ENCODE measurements around the gene GAGE13. TPM values are rescaled to one million over a fixed set of nuclear protein-coding genes. Genes with fewer than 3 reads are reported as not detected.
"Not testable (repeated sequence)": the region's sequence is repeated elsewhere in the genome, so short reads cannot be mapped to it uniquely, and the experiment has no call there.

Gene GAGE13
- total RNA-seq, 2 donors from 2014 or later = not detected

GRCh38 chrX:49287665-49288064 lies 43.7 kb upstream of the GAGE13 start:
- no peak overlapping the region for H3K4me3 ChIP-seq
- H3K4me1 ChIP-seq (replicated peaks) = no peaks in the 10 kb centered on the region
- TF ChIP-seq POLR2A (IDR thresholded peaks at IDR 0.05) = no peak
- TF ChIP-seq POLR2AphosphoS5 (IDR thresholded peaks at IDR 0.05) = no peak
- TF ChIP-seq CTCF (IDR thresholded peaks at IDR 0.05) = no peak
- H3K27me3 ChIP-seq (replicated peaks; ENCODE audit: insufficient read depth) = no peaks in the 10 kb centered on the region
- no peak overlapping the region for H3K27ac ChIP-seq
- WGBS = 90% methylated on average over 1 of the region's 1 CpG
- H3K9me3 ChIP-seq = no peaks in the 10 kb centered on the region
- intact Hi-C loops (cut with DNase I) = loop anchor here (10.0 kb wide), 2 partner anchors 467 to 557 kb away; no protein-coding TSS in a partner anchor
- H3K36me3 ChIP-seq = no peaks in the 10 kb centered on the region
- no peak for DNase-seq (ENCODE audit: low spot score)

GRCh38 chrX:49290215-49290614 lies 41.2 kb upstream of the GAGE13 start:
- H3K4me1 ChIP-seq (replicated peaks) = no peaks in the 10 kb centered on the region
- no peaks in the 10 kb centered on the region for H3K9me3 ChIP-seq
- WGBS = 86% methylated on average over 6 of the region's 7 CpGs
- intact Hi-C loops (cut with DNase I) = no loop called here
- no peaks in the 10 kb centered on the region for H3K27me3 ChIP-seq (replicated peaks; ENCODE audit: insufficient read depth)
- no peak for TF ChIP-seq POLR2A (IDR thresholded peaks at IDR 0.05)
- no peak for TF ChIP-seq POLR2AphosphoS5 (IDR thresholded peaks at IDR 0.05)
- no peak for TF ChIP-seq CTCF (IDR thresholded peaks at IDR 0.05)
- H3K27ac ChIP-seq = no peak overlapping the region
- DNase-seq (ENCODE audit: low spot score) = no peak
- H3K4me3 ChIP-seq = no peak overlapping the region
- no peaks in the 10 kb centered on the region for H3K36me3 ChIP-seq

- TF ChIP-seq CTCF (IDR thresholded peaks at IDR 0.05) = peak; percentile 25 to 68 (median 60)
- no peak for TF ChIP-seq POLR2A (IDR thresholded peaks at IDR 0.05)
- no peaks in the 10 kb centered on the region for H3K9me3 ChIP-seq
- no peak overlapping the region for H3K4me3 ChIP-seq
- intact Hi-C loops (cut with DNase I) = no loop called here
- no peak overlapping the region for H3K27ac ChIP-seq
- peak; percentile 19 for DNase-seq (ENCODE audit: low spot score)
- H3K36me3 ChIP-seq = no peaks in the 10 kb centered on the region
- no peaks in the 10 kb centered on the region for H3K4me1 ChIP-seq (replicated peaks)
- 23% methylated on average over 11 of the region's 11 CpGs for WGBS
- H3K27me3 ChIP-seq (replicated peaks; ENCODE audit: insufficient read depth) = no peaks in the 10 kb centered on the region
Observed at GRCh38 chrX:49291615-49292337, 39.6 kb upstream of the GAGE13 start.

GRCh38 chrX:49292400-49293362 lies 38.7 kb upstream of the GAGE13 start:
- intact Hi-C loops (cut with DNase I) = no loop called here

GRCh38 chrX:49299293-49299692 lies 32.1 kb upstream of the GAGE13 start:
- H3K36me3 ChIP-seq; H3K27ac ChIP-seq; intact Hi-C loops (cut with DNase I); H3K27me3 ChIP-seq (replicated peaks; ENCODE audit: insufficient read depth); H3K9me3 ChIP-seq; H3K4me3 ChIP-seq; H3K4me1 ChIP-seq (replicated peaks); DNase-seq (ENCODE audit: low spot score): not testable (repeated sequence)
- WGBS = 100% methylated on average over 1 of the region's 5 CpGs

More at GRCh38 chrX:49292400-49293362, 38.7 kb upstream of the GAGE13 start:
- TF ChIP-seq CTCF (IDR thresholded peaks at IDR 0.05) (no peak), POLR2A (IDR thresholded peaks at IDR 0.05) (no peak), POLR2AphosphoS5 (IDR thresholded peaks at IDR 0.05) (no peak)
- Histone ChIP-seq H3K4me1 (replicated peaks) (no peaks in the 10 kb centered on the region), H3K36me3 (no peaks in the 10 kb centered on the region), H3K27me3 (replicated peaks; ENCODE audit: insufficient read depth) (no peaks in the 10 kb centered on the region), H3K4me3 (no peak overlapping the region), H3K9me3 (no peaks in the 10 kb centered on the region), H3K27ac (no peak overlapping the region)
- WGBS = 87% methylated on average over 9 of the region's 17 CpGs
- DNase-seq (ENCODE audit: low spot score) = no peak
